GM21825 (cell line): ENCODE results near the gene PTTG1IP.

ENCODE experiments used
- ATAC-seq: cut with Tn5 transposase; IDR thresholded peaks from one replicate; pipeline ENCODE4 v1.9.1; 2021; ENCODE audit warnings: mild to moderate bottlenecking, moderate library complexity; ENCODE audit not compliant: unreplicated experiment

PTTG1IP gene

DNA sequence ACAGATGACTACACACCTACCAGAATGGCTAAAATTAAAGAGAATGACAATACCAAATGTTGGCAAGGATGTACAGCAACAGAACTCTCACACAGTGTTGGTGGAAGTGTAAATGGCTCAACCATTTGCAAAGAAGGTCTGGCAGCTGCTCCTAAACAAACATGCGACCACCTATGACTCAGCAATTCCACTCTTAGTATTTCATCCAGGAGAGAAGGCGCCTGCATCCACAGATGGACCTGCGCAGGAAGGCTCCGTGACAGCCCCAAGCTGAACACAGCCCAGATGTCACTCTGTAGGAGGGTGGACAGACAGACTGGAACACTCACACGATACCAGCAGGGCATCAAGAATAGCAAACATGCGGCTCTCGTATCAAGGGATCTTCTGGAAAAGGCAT lies 6.7 kb downstream of the PTTG1IP start:
- no peak for ATAC-seq

DNA sequence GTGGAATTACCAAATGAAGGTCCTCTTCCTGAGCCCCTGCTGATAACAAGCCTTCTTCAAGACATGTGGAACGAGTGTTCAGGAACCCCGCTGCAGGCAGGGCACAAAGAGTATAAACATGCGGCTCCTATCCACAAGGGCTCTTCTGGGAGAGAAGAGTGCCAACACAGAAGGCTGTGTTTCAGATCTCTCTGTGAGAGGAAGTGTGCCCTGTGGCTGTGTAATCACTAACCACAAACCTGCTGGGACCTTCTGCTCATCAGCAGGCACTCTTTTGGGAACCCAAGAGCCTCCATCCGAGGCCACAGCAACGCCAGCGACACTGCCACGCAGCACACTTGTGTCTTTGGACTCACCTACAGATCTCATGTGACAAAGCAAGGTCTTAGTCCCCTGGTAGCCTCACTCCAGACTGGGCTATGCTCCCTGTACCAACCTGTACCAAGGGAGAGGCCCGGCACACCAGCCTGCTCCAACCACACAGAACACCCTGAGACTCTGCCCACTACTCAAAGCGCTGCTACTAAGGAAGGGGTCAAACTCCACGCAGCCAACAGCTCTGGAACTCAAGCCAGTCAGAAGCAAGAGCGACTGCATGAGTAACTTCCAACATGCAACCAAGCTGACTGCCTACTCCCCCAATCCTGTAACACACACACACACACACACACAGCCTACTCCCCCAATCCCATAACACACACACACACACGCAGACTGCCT lies 7.8 kb downstream of the PTTG1IP start:
- no peak for ATAC-seq

DNA sequence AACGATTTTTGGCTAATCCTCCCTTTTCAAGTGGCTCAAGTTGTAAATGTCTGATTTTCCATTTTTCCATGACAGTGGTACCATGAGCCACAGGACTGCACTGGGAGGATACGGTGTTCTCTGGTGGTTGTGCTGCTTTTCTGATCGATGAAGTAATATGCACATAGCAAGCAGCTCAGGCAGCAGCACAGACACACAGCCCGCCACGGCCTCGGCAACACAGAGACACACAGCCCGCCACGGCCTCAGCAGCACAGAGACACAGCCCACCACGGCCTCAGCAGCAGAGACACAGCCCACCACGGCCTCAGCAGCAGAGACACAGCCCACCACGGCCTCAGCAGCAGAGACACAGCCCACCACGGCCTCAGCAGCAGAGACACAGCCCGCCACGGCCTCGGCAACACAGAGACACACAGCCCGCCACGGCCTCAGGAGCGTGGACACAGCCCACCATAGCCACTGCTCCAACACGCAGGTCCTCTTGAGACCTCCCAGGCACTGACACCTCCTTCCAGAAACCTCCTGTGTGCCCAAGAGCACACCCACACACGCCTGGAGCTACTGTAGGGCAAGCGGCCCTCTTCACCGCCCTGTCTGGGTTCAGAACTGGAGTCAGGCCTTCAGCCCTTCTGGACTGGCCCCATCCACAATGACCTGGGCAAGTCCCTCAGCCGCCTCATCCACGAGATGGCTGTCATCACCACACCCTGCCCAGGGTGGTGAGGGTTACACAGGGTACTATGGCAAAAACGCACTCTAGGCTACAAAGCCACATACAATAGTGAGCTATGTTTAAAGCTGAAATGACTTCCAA lies 10.4 kb downstream of the PTTG1IP start:
- no peak for ATAC-seq

DNA sequence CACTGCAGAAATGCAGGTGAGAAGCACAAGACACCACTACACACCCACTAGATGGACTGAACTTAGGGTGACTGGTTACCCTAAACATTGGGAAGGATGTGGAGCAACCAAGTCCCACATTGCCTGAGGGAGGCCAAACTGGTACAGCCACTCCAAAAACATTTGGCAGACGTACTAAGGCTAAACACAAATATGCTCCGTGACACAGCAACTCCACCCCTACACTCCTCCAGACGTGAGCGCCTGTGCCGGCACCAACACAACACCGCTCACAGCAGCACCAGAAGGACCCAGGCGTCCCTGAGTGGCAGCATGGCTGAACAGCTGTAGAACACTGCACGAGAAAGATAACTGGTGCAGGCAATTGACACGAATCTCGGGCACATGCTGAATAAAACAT lies 14.7 kb downstream of the PTTG1IP start:
- no peak for ATAC-seq

DNA sequence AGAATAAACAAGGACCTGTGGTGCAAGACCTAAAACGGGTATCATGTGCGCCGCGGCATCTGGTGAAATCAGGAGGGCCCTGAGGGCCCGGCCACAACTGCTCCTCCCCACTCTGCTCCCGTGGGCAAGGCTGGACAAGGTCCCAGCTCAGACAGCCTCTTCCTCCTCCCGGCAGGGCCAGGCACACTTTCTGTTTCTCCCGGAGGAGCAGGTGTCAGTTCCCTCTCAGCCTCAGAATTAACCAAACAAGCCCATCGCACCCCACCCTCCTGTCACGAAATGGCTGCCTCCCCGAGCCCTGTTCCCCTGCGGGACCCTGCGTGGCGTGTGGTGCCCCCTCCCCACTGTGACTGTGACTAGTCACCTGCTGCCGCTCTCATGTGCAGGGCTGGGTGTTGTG lies 15.2 kb downstream of the PTTG1IP start:
- ATAC-seq, result no peak

DNA sequence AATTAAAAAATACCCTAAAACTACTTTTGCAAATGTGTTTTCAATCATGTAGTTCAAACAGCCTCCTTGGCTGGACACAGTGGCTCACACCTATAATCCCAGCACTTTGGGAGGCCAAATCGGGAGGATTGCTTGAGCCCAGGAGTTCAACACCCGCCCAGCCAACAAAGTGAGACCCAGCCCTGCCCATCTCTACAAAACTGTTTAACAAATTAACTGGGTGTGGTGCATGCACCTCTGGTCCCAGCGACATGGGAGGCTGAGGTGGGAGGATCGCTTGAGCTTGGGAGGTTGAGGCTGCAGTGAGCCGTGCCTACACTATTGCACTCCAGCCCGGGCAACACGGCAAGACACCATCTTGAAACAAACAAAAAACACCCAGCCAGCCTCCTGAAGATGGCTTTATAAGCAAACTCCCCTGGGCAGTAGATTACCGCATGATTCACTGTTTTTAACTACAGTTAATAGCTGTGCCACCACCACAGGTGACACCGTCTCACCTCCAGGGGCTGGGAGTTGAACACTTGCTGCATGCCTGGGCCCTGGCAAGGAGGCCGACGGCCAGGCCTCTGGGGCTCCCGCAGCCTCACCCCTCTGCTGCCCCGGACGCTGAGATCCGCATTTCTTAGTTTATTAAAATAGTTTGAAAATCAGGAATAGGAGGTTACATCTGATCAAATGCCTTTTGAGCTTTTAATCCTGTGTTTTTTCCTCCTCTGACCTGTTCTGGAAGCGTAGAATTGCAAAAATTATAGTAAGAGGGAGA lies 16.2 kb downstream of the PTTG1IP start:
- ATAC-seq, result no peak

DNA sequence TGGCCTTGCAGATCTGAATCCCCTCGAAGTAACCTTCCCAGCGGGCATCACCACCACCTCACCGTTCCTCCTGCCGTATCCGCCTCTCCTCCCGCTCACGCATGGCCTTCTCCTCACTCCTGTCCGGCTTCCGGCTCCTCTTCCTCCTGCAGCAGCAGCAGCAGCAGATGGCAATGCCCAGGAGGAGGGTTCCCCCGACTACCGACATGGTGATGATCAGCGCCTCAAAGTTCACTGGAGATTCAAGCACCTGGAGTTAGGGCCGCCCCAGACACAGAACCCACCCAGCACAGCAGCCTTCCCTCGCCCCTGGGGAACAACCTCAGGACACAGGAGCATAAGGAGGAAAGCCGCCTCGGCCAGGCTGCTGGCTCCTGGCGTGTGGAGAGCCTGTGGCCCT lies 17.4 kb downstream of the PTTG1IP start:
- ATAC-seq, result no peak

DNA sequence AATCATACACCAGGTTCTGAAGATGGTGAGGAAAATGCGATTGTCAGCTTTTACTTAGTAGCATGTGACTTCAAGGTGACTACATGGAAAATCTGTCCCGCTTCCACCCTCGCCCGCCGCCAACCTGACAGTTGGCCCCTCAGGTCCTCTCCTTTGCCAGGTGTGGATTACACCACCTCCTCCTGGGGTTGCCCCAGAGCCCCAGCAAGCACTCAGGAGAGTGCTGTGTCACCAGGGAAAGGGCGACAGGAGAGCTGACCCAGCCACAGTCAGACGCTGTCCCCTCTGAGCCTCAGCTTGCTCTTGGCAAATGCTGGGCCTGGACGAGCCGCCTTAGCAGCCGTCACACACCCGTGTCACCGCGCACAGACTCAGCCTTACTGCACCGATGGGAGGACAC lies 17.9 kb downstream of the PTTG1IP start:
- no peak for ATAC-seq

DNA sequence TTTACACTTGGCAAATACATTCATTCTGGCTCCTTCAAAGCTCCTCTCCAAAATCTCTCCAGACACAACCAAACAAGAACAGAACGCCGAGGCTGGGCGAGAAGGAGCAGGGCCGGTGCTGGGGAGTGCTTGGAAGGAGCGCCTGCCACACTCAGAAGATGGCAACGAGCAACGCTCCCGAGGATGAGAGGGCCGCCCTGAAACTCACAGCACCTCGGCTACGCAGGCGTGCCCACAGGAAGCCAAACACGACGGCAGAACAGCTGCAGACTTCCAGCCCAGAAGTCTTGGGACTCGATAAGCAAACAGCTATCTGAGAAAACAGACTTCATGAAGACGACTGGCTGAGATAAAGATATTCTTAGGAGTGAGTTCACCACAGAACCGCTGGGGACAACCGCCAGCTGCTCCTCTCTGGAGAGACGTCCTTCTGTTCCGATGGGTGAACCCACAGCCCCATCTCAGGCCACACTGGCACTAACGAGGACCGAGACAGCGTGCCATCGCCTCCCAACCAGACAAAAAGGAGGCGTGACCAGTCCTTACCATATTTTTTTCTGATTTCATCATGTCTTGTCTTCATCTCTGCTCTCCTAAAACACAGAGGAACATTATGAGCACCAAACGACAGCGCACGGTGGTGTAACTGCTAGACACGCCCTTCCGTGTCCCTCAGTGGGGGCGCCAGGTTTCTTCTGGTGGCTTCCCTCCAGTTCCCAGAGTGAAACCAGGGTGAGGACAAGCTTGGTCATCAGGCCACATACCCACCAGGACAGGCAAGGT lies 18.6 kb downstream of the PTTG1IP start:
- ATAC-seq, result no peak

DNA sequence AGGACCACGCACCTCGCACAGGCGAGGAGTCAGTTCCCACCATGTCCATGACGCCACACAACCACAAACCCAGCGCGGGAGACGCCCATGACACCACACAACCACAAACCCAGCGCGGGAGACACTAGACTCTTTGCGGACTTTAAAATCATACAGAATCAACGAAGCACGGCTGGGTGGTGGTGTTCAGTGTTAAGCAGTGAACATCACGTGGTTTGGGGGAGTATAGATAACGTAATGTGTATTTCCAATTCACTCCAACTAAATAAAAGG lies 19.2 kb downstream of the PTTG1IP start:
- ATAC-seq, result no peak

DNA sequence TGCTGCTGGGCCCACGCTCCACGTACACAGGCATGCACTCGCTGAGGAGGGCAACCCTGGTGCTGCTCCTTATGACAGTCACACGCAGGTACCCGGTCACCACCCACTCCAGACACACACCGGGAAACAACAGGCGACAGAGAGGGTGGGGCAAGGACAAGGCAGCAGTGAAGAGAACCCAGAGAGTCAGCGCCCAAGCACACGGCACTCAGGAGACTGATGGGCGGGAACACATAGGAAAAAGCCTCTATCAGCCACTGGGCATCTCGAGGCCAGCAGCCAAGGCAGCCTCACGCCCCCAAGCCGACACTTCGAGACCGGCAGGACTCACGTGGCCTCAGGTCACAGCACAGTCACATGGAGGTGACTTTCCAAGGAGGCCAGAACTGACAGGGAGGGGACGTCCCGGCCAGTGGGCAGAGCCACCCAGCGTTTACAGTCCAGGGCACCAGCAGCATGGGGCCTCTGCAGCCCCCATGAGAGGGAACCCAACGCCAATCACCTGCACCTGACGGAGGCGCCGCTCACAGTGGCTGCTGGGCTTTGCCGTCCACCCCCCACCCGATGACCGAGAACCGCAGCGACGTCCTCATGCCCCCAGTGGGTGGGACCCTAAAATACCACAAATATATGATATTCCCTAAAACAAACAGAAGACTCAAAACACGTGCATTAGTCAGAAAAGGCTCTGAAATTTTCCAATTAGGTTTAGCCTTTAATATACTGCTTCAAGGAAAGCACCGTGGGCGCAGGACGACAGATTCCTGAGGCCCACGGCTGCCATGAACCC lies 19.7 kb downstream of the PTTG1IP start:
- no peak for ATAC-seq

DNA sequence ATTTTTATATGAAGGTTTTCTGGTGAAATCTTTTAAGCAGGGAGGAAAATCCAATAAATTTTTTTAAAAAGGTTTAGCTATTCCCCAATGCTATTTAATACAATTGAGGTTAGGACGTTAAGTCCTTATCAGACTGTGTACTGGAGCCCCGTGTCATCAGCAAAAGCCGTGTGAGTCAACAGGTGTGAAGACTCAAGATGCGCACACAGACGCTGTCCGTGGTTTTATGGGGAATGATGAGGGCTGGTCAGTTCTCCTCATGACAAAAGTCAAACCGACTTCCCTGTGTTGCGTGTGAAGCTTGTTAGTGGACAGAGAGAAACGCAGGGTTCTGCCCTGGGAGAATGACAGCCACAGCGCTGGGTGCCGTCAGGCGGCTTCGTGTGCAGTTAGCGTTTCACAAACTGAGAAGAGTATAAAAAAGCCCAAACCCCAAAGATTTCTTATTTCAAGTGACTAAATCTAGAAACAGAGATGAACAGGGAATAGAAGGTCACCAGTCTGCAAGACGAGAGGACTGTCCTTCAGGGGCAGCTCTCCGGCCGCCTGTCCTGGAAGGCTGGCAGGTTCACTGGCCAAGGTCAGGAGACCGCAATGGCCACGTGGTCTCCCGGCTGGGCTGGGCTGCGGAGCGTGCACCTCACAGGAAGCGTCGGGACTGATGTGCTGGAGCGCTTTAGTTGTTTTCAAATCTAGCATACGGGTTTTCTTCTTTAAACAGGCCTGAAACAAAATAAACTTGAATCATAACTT lies 22.4 kb downstream of the PTTG1IP start:
- no peak for ATAC-seq

DNA sequence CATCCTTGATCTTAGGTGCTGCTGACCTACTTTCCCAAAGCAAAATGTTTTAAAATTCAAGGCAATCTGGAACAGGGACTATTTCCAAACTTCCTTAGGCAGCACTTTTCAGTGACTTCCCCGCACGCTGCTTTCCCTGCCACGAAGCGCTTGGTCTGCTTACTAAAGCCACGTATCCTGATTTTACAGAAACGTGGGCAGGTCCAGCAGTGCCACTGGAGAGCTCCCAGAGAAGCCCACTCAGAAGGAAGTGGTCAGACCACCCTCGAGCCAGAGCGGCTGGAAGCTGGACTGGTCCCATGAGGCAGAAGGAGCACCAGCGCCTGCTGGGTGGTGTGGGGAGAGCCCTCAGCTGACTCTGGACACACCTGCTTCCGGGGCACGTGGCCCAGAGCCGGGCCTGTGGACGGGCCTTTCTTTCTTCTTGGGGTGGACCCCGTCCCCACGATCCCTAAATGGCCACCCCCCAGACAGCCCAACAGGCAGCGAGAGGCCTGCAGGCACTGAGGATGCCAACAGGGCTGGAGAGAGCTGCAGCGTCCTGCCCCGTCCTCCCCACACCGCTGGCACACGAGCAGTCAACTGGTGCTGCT lies 23.2 kb downstream of the PTTG1IP start:
- no peak for ATAC-seq

DNA sequence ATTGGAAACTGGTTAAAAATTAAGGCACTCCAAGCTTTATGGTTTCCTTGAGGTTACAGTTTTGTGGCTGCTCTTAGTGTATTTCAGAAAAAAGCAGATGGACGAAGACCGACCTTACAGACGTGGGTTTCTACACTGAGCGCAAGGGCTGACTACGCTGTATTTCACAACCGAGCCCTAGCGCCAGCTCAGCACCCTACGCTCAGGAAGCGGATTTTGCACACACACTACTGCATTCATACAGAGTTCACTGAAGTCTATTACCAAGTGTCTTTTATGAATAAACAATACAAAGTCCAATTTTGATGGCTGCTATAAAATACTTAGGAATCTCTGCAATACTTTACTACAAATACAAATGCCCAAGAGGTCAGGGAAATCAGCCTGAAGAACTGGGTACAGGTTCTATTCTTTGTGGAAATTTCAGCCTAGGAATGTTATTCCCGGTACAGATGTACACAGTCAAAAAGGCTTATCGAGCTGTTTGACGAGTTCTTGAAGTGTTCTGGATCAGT lies 23.8 kb downstream of the PTTG1IP start:
- no peak for ATAC-seq

DNA sequence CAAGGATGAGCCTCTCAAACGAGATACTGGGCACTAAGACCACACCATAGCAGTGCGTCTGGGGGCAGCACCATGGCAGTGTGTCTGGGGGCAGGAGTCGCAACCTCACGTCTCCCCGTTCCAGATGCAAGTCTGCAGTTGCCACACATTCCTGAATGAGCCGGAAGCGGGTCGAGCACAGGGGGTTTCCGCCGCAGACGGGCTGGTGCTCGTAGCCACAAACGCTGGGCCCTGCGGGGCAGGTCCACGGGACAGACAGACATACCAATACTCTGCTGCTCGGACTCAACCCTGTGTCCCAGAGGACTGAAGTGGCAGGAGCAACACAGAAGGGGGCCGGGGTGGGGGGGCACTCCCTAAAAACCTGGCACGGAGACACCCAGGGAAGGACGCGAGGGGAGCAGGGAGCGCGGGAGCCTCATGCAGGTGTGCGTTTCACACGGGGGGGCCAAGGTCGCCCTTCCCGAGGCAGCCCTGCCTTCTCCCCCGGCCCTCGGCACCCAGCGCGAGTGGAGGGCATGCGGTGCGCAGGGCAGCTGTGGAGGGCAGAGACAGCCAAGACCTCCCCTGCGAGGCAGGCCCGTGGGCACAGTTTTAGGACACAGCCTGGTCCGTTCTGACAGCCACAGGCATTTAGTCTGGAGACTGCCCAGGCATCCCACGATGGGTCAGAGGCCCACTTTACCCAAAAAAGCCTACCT lies 24.5 kb downstream of the PTTG1IP start:
- ATAC-seq, result no peak

DNA sequence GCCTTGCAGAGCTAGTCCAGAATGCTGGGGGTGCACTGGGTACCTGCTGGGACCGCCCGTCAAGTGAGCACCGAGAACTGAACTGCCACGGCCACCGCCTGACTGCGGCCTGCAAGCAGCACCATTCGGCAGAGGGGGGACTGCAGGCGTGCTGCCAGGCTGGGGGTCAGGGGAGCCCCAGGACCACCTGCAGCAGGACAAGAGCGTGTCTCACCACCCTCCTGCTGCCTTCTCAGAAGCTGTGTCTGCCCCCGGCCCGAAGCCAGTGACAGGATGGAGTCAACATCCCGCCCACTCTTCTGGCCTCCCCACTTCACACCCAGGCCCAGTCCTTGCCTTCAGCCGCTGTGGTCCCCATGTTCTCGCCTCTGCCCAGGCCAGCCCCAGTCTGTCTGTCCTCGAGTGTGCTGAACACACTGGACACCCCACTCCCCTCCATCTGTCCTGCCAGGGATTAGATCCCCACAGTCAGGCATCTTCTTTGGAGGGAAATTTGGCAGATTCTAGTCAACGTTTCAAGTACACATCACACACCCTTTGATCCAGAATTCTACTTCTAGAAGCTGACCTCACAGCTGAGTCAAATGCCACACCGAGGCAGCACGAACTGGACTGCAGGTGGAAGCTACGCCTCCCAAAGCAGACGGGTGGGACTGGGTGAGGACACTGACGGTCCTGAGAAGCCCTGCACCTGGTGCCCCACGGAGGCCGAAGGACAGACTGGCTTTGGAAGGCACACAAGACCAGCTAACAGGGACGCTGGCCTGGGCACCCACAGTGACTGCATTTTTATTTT lies 26.0 kb downstream of the PTTG1IP start:
- ATAC-seq, result no peak

DNA sequence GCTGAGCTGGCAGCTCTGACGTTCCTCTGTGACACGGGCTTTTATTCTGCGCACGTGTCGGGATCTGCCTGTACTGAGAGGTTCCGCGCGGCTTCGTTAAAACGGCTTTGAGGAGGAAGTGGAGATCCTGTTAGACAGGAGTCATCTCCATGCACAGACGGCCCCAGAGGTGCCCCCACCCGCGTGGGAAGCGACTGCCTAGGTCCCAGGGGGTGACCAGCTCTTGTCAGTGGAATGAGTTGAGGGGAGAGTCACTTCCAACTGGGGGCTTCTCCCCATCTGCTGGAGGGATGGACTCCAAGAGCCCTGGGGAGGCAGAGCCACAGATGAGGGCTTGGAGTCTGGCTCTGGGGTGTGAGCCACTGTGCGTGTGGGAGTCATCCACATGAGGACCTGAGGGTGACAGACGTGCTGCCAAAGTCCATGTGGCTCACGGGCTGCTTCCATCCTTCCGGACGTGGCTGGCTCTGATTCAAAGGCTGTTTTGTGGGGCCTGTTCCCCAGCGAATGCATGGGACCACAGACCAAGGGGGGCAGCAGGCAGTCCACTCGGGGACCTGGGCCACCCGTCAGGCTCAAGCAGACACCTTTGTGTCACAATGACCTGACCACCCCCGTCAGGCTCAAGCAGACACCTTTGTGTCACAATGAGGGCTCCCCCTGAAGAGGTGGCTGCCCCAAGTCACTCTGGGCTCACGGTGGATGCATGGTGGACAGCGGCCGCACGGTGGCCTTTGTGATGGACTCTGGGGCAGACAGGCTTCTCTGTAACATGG lies 26.8 kb downstream of the PTTG1IP start:
- ATAC-seq, result no peak
